ENCODE data around the gene OSBPL8. TPM values are rescaled to one million over a fixed set of nuclear protein-coding genes. Genes with fewer than 3 reads are reported as not detected.

OSBPL8 gene
- total RNA-seq, 1 experiment from 2014 or later, result 81.7 TPM

DNA sequence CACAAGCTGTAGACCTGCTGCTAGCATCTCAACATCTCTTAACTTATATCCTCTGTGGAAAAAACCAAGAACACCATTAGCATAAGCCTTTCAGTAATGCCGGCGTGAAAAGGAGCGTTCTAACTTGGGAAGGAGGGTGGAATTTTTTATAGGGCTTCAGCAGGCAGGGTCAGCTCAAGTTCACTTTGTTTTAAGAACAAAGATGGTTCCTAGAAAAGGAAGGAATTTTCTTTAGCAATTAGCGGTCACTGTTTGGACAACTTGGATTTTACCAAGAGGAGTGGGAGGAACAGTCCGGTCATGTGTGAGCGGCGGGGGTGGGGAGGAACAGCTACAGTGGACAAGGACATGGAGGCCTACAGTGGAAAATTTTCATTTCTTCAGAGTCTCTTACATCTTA lies 247.3 kb downstream of the OSBPL8 start (continued):
- TF ChIP-seq ETV6 (CRISPR knock-in tag; IDR thresholded peaks at IDR 0.05), result no peak
- TF ChIP-seq, protein P1, sequence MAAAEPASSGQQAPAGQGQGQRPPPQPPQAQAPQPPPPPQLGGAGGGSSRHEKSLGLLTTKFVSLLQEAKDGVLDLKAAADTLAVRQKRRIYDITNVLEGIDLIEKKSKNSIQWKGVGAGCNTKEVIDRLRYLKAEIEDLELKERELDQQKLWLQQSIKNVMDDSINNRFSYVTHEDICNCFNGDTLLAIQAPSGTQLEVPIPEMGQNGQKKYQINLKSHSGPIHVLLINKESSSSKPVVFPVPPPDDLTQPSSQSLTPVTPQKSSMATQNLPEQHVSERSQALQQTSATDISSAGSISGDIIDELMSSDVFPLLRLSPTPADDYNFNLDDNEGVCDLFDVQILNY (CRISPR knock-in tag; IDR thresholded peaks at IDR 0.05), result no peak
- TF ChIP-seq TCF7 (CRISPR knock-in tag; IDR thresholded peaks at IDR 0.05; ENCODE audit: low read depth), result no peak
- TF ChIP-seq ATF6 (CRISPR knock-in tag; IDR thresholded peaks at IDR 0.05), result no peak
- TF ChIP-seq KAT7 (CRISPR knock-in tag; IDR thresholded peaks at IDR 0.05; ENCODE audit: borderline replicate concordance), result no peak
- TF ChIP-seq ERG (CRISPR knock-in tag; IDR thresholded peaks at IDR 0.05), result no peak
- TF ChIP-seq ZNF423 (CRISPR knock-in tag; IDR thresholded peaks at IDR 0.05), result no peak
- TF ChIP-seq SOX15 (CRISPR knock-in tag; IDR thresholded peaks at IDR 0.05), result no peak
- TF ChIP-seq SP1 (CRISPR knock-in tag; conservative IDR thresholded peaks at IDR 0.05), result no peak

GRCh38 chr12:76311796-76312195 lies 247.8 kb downstream of the OSBPL8 start:
- H3K27ac Mint-ChIP-seq, result no peak overlapping the region
- no peak overlapping the region for H3K4me3 Mint-ChIP-seq
- ChIA-PET CTCF (no interaction called here), POLR2A (interaction anchor here (1.0 kb wide), 1 partner anchor 36 kb away, joined by 3 read pairs; the partner anchor contains the start of gene BBS10)
- no peak for ATAC-seq
- no peaks in the 10 kb centered on the region for H3K27me3 Mint-ChIP-seq (ENCODE audit: low read depth)
- no peaks in the 10 kb centered on the region for H3K36me3 Mint-ChIP-seq
- no peak for DNase-seq (ENCODE audit: low spot score)
- H3K9me3 Mint-ChIP-seq, result no peaks in the 10 kb centered on the region
- peaks cover 16% of the 10 kb centered on the region for H3K4me1 Mint-ChIP-seq
- TF ChIP-seq, protein P2, sequence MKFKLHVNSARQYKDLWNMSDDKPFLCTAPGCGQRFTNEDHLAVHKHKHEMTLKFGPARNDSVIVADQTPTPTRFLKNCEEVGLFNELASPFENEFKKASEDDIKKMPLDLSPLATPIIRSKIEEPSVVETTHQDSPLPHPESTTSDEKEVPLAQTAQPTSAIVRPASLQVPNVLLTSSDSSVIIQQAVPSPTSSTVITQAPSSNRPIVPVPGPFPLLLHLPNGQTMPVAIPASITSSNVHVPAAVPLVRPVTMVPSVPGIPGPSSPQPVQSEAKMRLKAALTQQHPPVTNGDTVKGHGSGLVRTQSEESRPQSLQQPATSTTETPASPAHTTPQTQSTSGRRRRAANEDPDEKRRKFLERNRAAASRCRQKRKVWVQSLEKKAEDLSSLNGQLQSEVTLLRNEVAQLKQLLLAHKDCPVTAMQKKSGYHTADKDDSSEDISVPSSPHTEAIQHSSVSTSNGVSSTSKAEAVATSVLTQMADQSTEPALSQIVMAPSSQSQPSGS (CRISPR knock-in tag; IDR thresholded peaks at IDR 0.05; ENCODE audit: borderline replicate concordance, low read depth), result no peak
- no peak for TF ChIP-seq IRF1 (CRISPR knock-in tag; IDR thresholded peaks at IDR 0.05)
- no peak for TF ChIP-seq ERG (CRISPR knock-in tag; IDR thresholded peaks at IDR 0.05)
- TF ChIP-seq NR3C1 (CRISPR knock-in tag; conservative IDR thresholded peaks at IDR 0.05; ENCODE audit: low read depth), result no peak
- TF ChIP-seq ZNF416 (CRISPR knock-in tag; IDR thresholded peaks at IDR 0.05), result no peak
- TF ChIP-seq, protein P3, sequence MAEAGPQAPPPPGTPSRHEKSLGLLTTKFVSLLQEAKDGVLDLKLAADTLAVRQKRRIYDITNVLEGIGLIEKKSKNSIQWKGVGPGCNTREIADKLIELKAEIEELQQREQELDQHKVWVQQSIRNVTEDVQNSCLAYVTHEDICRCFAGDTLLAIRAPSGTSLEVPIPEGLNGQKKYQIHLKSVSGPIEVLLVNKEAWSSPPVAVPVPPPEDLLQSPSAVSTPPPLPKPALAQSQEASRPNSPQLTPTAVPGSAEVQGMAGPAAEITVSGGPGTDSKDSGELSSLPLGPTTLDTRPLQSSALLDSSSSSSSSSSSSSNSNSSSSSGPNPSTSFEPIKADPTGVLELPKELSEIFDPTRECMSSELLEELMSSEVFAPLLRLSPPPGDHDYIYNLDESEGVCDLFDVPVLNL (CRISPR knock-in tag; IDR thresholded peaks at IDR 0.05; ENCODE audit: borderline replicate concordance, low read depth), result no peak
- TF ChIP-seq IRF2 (CRISPR knock-in tag; IDR thresholded peaks at IDR 0.05; ENCODE audit: borderline replicate concordance, low read depth), result no peak
- TF ChIP-seq, protein P4, sequence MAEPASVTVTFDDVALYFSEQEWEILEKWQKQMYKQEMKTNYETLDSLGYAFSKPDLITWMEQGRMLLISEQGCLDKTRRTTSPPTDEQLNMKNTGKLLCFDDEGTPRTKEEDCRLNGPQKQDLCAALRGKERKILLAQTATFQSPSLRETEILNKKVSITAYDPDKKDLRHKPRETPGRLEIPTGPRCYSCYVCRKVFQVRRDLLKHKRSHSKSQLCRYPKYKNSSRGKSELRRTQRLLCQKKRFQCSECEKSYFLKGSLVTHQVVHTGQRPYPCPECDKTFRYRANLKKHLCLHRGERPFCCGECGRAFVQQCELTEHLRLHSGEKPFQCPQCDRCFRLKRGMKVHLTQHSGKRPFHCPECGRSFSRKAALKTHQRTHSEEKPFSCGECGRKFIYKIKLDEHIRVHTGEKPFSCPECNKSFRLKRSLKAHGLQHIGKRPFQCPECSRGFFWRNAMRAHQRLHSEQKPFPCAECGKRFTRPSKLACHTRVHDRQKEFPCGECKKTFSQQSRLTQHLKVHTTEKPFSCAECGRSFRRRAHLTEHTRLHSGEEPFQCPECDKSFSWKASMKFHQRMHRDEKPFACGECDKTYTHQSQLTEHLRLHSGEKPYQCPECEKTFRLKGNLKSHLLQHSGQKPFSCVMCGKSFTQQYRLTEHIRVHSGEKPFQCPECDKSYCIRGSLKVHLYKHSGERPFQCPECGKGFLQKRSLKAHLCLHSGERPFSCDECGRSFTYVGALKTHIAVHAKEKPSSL (CRISPR knock-in tag; conservative IDR thresholded peaks at IDR 0.05), result no peak
- TF ChIP-seq USF2 (CRISPR knock-in tag; IDR thresholded peaks at IDR 0.05), result no peak
- TF ChIP-seq, protein P5, sequence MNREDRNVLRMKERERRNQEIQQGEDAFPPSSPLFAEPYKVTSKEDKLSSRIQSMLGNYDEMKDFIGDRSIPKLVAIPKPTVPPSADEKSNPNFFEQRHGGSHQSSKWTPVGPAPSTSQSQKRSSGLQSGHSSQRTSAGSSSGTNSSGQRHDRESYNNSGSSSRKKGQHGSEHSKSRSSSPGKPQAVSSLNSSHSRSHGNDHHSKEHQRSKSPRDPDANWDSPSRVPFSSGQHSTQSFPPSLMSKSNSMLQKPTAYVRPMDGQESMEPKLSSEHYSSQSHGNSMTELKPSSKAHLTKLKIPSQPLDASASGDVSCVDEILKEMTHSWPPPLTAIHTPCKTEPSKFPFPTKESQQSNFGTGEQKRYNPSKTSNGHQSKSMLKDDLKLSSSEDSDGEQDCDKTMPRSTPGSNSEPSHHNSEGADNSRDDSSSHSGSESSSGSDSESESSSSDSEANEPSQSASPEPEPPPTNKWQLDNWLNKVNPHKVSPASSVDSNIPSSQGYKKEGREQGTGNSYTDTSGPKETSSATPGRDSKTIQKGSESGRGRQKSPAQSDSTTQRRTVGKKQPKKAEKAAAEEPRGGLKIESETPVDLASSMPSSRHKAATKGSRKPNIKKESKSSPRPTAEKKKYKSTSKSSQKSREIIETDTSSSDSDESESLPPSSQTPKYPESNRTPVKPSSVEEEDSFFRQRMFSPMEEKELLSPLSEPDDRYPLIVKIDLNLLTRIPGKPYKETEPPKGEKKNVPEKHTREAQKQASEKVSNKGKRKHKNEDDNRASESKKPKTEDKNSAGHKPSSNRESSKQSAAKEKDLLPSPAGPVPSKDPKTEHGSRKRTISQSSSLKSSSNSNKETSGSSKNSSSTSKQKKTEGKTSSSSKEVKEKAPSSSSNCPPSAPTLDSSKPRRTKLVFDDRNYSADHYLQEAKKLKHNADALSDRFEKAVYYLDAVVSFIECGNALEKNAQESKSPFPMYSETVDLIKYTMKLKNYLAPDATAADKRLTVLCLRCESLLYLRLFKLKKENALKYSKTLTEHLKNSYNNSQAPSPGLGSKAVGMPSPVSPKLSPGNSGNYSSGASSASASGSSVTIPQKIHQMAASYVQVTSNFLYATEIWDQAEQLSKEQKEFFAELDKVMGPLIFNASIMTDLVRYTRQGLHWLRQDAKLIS (CRISPR knock-in tag; IDR thresholded peaks at IDR 0.05; ENCODE audit: borderline replicate concordance), result no peak

All from WTC11 (cell line).